ENCODE results near the gene RAD18. TPM values are rescaled to one million over a fixed set of nuclear protein-coding genes. Genes with fewer than 3 reads are reported as not detected.

RAD18 gene
- total RNA-seq, 1 donor, result 28.1 TPM

GRCh38 chr3:8967553-8967952 is 4.3 kb upstream of the RAD18 start:
- no peak for TF ChIP-seq CTCF (IDR thresholded peaks at IDR 0.05; ENCODE audit: insufficient read depth, low read length)
- H3K4me3 ChIP-seq (ENCODE audit: low read depth, low read length), result no peak overlapping the region

GRCh38 chr3:8966820-8967348 is 3.6 kb upstream of the RAD18 start:
- no peak overlapping the region for H3K4me3 ChIP-seq (ENCODE audit: low read depth, low read length)
- TF ChIP-seq CTCF (IDR thresholded peaks at IDR 0.05; ENCODE audit: insufficient read depth, low read length), result no peak
- no peak for DNase-seq (ENCODE audit: low read depth)

More at GRCh38 chr3:8967553-8967952, 4.3 kb upstream of the RAD18 start:
- no peak for DNase-seq (ENCODE audit: low read depth)

DNA sequence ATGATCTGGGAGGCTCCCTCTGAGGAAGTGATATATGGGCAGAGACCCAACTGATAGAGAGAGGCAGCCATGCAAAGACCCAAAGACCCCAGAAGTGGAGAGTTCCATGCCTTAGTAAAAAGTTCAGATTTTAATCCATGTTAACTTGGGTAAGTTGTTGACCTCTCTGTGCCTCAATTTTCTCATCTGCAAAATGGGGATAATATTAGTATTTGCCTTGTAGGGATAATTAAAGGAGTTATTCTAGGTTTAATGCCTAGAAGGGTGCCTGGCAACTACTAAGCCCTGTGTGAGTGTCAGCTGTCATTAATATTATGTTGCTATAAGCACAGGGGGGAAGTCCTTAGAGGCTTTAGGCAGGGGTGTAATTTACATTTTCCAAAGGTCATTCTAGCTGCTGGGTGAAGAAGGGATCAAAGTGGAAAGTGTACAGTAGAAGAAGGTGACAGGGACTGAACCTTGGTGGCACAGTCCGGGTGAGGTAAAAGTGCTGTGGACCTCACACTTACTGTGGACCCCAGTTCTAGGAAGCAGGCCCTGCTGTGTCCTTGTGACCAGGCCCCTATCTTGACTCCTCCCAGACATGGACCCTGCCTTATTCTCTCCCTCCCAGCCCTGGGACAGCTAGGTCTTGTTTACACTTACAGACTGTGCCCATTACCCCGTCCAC is 3.0 kb upstream of the RAD18 start:
- no peak overlapping the region for H3K4me3 ChIP-seq (ENCODE audit: low read depth, low read length)
- TF ChIP-seq CTCF (IDR thresholded peaks at IDR 0.05; ENCODE audit: insufficient read depth, low read length), result no peak
- no peak for DNase-seq (ENCODE audit: low read depth)

GRCh38 chr3:8964436-8965370 is 1.4 kb upstream of the RAD18 start:
- H3K4me3 ChIP-seq (ENCODE audit: low read depth, low read length), result no peak overlapping the region
- no peak for TF ChIP-seq CTCF (IDR thresholded peaks at IDR 0.05; ENCODE audit: insufficient read depth, low read length)
- DNase-seq (ENCODE audit: low read depth), result peak; percentile 92

- H3K4me3 ChIP-seq (ENCODE audit: low read depth, low read length), result peak overlapping the region; percentile 85
- TF ChIP-seq CTCF (IDR thresholded peaks at IDR 0.05; ENCODE audit: insufficient read depth, low read length), result no peak
- no peak for DNase-seq (ENCODE audit: low read depth)
Measured at GRCh38 chr3:8962226-8962861, 928 bp downstream of the RAD18 start.

DNA sequence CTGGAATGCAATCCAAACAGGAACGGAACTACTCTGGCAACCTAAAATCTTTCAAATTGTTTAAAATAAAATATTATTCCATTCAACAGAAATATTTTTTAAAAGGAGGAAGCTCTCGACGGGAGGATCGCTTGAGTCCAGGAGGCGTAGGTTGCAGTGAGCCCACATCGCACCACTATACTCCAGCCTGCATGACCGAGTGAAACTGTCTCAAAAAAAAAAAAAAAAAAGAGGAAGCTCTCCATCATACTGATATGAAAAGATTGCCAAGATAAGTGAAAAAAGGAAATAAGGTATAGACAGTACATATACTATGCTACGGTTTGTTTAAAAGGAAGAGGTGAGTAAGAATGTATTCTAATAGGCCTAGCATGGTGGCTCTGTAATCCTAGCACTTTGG is 3.6 kb downstream of the RAD18 start:
- no peak for TF ChIP-seq CTCF (IDR thresholded peaks at IDR 0.05; ENCODE audit: insufficient read depth, low read length)
- no peak for DNase-seq (ENCODE audit: low read depth)

More for the DNA sequence above, 3.6 kb downstream of the RAD18 start:
- no peak overlapping the region for H3K4me3 ChIP-seq (ENCODE audit: low read depth, low read length)
